ENCODE data around the gene FOXP1.

Gene FOXP1

DNA sequence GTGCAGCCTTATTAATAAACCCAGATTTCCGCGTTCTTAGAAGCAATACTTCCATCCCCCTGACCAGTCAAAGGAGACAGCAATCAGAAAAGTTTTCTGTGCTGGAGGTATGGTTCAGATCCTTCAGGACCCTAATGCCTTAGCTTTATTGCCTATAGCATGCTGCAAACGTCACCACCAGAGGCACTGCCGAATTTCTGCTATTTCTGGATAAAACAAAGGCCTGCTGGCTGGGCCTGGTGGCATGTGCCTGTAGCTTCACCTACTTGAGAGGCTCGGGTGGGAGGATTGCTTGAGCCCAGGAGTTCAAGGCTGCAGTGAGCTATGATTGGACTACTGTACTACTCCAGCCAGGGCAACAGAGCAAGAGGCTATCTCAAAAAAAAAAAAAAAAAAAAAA is 407.2 kb downstream of the FOXP1 start:
- DNase-seq (ENCODE audit: low spot score), result no peak

DNA sequence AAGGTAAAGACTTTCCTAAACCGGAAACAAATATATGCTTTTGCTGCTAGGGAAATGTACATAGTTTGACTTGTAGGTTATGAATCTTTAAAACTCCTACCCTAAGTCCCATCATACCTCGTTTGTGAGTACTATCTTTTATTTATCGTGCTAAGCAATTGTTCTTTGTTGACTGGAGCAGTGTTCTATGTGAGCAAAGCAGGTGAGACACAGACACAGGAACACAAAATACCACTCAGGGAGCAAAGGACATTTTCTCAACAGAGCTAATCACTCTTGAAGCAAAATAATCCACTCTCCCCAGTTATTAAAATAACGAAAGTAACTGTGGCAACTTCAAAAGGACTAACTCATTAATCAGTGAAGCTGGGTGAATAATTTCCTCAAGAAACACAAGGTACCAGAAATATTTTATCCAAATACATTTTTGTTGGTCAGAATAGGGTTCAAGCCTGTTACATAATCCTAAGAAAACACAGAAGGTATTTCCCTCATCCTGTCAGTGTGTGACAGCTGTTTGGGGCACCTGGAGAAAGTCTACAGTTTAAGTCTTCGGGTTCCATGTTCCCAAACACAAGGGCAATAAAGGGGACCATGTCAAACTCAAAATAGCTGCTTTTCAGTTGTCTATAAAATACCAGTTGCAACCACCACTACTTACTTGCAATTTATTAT is 407.7 kb downstream of the FOXP1 start:
- DNase-seq (ENCODE audit: low spot score), result no peak

DNA sequence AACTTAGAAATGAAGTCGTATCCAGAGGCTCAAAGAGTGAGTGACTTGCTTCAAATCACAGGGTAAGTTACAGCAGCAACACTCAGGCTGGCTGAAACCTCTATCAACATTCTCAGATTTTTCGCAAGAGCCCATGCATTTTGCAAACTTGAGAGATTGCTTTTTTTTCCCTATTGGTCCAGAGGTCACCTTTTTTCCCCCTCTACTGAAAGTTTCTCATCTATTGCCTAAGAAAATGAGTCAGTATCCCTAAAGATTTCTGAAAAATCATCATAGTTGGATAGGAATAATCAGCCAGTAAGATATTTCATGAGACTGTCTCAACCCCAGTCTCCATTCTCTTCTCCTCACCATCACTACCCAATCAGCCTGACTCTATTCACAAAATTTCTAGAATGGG is 410.6 kb downstream of the FOXP1 start:
- no peak for DNase-seq (ENCODE audit: low spot score)

DNA sequence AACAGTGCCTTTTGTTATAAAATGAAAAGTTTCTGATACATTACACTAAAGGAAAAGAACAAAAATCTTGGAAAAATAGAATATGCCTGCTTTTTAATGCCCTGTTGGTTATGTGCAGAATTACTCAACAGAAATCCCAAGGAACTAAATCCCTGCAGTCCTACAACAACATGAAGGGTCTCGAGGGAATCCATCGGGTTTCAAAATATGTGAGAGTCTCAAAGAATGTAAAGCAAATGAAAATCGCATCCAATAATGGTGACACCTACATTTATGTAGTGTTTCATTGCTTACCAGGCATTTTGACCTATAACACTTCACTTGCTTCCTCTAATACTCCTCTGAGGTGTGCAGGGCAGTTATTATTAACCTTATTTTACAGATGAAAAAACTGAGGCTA is 411.3 kb downstream of the FOXP1 start:
- no peak for DNase-seq (ENCODE audit: low spot score)

DNA sequence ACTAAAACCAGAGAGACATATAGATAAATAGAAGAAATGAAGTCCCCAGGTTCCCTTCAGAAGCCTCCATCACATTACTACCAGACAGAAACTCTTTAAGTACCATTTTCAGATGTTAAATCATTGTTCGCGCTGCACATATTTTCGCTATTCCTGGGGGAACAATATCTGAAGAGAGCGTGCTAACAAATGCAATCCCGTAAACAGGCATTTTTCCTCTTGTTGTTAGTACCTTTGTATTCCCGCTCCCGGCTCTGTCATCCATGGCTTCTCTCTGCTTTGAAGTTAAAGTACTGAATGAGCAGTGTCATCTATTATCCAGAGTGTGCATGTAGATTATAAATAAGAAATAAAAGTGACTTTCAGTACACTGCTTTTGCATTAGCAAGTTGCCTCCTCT is 412.3 kb downstream of the FOXP1 start:
- no peak for DNase-seq (ENCODE audit: low spot score)

GRCh38 chr3:71168880-71169411 is 414.6 kb downstream of the FOXP1 start:
- DNase-seq (ENCODE audit: low spot score), result peak; percentile 8

- DNase-seq (ENCODE audit: low spot score), result no peak
Measured at GRCh38 chr3:71168121-71168721, 415.3 kb downstream of the FOXP1 start.

GRCh38 chr3:71166339-71167240 is 416.9 kb downstream of the FOXP1 start:
- no peak for DNase-seq (ENCODE audit: low spot score)

GRCh38 chr3:71164881-71165280 is 418.6 kb downstream of the FOXP1 start:
- no peak for DNase-seq (ENCODE audit: low spot score)

DNA sequence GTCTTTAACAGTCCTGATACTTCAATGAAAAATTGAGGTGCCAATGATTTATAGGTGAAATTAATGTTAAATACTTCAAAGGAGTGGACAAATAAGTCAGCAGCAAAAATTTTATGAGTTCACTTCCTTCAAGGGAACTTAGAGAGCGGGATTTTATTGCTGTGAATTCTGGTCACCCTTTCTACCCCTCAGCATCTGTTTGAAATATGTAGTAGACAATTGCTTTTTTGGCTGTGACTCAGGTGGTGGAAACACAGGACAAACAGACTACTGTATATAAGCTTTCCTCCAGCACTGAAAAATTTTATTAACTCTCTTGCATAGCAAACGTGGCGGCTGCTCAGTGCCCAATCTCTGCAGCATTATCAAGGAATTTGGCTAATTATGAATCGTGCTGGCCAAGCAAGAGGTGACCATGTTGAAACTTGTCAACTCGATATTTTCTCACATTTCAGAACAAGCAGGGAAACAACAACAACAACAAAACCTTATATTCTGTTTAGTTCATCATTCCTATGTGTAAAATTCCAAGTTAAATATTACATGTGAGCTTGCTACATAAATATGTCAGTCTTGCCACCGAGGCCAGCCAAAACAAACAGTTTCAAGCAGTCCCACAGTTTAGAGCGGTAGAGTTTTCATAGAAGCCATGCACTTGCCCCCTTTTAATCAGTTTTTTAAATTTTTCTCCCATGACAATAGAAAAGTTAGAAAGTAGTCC is 420.2 kb downstream of the FOXP1 start:
- DNase-seq (ENCODE audit: low spot score), result no peak

DNA sequence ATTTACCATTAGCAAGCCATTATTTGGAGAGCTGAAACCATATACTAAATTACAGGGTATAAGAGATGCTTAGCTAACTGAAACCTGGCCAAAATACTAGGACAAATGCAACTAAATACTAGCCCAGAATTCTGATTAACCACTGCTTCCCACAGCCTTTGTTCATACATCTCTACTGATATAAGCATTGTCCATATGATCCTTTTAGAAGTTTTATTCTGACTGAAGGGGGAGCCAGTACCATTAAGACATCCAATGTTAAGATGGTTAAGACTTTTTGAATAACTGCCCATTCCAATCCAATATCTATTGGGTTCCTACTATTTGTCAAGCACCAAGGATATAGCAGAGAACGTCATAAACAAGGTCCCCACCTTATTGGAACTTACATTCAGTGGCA is 421.3 kb downstream of the FOXP1 start:
- DNase-seq (ENCODE audit: low spot score), result no peak

DNA sequence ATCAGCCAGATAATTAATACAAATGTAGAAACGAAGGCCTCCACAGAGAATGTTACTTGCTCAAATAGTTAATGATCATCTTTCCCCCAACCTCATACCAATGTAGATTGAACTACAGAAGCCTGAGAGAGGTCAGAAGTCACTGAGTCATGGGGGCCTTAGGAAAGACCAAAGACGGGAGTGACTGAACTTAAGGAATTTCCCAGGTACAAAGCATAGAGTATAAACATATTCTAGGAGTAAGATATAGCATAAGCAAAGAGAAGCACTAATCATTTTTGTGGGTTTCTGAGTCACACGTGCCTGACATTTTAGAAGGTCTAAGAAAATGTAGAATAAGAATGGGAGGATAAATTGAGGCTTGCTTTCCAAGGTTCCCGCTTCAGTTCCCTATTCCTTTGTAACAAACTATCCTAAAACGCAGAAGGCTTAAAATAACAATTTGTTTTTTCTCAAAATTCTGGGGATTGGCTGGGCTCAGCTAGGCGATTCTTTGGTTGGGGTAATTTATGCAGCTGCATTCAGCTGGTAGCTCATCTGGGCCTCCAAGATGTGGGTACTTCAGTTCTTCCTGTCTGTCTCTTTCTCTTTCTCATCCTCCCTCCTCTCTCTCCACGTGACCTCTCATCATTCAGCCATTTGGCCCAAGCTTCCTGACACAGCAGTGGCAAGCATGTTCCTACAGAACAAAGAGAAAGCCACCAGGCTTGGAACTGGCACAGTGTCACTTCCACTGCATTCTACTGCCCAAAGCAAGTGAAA is 422.6 kb downstream of the FOXP1 start:
- no peak for DNase-seq (ENCODE audit: low spot score)

GRCh38 chr3:71156062-71156665 is 427.4 kb downstream of the FOXP1 start:
- DNase-seq (ENCODE audit: low spot score), result no peak

DNA sequence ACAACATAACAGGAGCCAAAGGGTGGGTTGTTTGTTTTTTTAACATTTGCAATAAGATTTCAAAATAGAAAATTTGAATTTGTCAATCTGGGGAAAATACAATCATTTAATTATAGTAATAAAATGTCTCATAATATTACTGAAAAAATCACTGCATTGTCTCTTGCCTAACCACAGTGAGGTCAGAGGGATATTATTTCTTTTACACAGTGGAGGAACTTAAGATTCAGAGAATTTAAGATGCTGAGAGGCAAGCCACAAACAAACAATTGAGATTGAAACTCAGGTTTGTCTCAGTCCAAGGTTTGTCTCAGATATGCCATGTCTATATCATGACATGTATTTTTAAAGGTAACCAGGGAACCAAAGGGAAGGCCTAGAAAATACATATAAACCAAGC is 428.7 kb downstream of the FOXP1 start:
- DNase-seq (ENCODE audit: low spot score), result no peak

DNA sequence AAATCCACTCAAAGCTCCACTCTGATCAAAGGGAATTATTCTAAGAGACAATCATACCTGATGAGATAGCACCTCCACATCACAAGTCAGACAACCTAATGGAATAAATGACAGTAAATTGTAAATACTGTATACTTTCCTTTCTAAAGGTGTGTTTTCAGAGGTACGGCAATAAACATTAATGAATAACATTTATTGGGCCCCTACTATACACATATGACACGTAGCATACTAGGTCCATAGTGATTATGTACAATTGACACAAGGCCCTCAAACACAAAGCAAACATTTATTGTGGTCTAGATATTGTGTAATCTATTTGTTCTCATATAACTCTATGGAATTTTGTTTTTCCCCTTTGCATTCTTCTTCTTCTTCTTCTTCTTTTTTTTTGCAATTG is 429.8 kb downstream of the FOXP1 start:
- no peak for DNase-seq (ENCODE audit: low spot score)

DNA sequence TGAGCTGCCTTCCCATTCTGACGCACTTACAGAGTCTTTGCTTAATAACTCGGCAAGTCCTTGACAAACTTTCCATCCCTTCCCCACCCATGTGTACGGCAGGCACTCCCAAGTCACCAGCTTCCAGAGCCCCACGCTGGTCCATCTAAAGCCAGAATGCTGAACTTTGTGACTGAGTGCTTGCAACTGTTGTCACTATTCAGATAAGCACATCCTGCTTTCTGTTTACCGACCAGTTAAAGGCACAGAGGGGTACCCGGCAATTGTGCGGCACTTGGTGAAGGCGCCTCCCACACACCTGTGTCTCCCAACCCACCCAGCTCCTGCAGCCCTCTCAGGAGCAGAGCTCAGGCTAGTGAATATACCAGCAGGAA is 430.6 kb downstream of the FOXP1 start:
- no peak for DNase-seq (ENCODE audit: low spot score)

GRCh38 chr3:71152039-71152891 is 431.3 kb downstream of the FOXP1 start:
- no peak for DNase-seq (ENCODE audit: low spot score)

DNA sequence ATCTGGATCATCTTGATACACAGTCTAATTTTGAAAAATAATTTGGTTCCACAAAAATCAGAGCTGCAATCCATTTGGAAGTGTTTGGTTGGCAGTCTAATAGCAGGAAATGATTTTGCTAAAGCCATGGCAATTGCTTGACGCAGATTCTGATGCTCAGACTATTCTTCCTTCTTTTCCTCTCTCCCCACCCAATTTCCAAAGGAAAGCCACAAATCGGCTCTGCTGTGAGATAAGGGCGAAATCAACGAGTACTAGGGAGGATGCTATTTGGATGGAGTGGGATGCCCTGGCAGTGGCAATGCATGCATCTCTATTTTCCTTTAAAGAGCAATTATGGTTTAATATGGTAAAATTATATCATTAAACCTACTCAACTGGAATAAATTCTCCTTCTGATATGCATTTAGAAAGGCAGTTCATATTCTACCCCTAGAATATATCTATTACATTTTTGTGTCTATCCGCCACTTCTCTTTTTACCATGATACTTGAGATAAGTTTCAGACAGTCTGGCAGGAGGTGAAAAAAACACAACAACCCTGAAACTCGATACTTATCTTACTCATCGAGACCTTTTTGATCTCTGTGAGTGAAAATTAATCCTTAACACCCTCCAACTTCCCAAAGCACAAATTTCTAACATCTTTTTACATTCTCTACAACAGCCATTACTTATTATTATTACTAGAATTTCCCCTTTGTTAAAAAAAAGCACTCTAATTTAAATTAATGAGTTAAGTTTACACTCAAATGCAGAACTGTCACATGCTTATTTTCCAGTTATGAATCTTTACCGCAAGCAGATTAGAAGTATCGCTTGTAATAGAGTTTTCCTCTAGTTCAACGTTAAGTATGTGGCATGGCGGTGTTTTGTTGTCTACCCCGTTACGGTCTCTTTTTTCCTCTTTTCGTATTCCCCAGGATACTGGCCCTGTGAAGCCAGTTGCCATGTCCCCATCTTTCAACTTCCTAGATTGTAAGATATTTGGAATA is 433.3 kb downstream of the FOXP1 start:
- no peak for DNase-seq (ENCODE audit: low spot score)
